ENCODE measurements around the gene MARF1.
"Not testable (repeated sequence)": the region's sequence is repeated elsewhere in the genome, so short reads cannot be mapped to it uniquely, and the experiment has no call there.

Gene MARF1

DNA sequence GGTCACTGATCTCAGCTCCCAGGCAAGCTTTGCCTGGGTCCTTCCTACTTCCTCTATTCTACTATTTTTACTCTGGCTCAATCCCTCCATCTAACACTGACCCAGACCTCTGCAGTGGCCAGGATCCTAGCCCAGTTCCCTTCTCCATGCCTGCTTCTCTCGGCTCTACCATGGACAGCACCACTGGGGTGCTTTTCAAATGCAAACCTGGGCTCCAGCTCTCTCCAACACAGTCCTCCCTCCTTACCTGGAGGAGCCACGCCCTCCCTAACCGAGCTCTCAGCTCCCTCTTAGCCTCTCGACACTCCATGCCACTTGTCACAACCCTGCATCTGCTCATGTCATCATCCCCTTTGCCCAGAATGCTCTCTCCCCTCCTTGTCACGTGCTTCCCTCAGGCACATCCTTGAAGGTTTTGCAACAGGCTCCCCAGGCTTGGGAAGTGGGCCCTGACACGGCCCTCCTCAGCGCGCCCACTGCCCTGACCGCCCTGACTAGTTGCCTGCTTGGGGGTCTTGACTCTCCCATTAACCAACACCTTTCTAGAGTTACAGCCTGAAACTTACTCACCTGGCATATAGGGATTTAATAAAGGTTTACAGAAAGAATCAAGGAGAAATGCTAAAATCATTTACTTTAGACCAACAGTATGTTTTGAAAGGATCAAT is 41.6 kb downstream of the MARF1 start:
- no peak for DNase-seq (ENCODE audit: low read depth)

GRCh38 chr16:15599303-15600070 is 43.5 kb downstream of the MARF1 start:
- DNase-seq (ENCODE audit: low read depth), result no peak

DNA sequence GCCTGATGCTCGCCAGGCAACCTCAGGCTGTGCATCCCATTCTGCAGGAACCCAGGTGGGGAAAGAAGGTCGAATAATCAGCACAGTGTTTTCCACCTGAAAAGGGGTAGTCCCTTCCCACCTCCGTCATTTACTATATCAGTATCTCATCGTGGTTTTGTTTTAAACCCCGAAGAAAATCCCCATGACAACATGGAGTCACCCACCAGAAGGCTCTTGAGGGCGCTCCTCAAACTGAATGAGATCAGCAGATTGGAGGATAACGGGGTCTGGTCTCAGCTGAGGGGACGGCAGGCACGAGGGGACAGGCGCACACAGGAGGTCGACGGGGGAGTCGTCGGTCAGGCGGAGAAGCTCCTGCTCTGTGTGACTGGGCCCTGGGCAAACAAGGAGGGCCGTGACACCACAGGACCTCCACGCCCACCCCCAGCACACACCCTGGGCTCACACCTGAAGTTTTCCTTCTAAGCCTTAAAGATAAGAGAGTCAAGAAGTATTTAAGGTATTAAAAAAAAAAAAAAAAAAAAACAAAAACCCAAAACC is 44.2 kb downstream of the MARF1 start:
- DNase-seq (ENCODE audit: low read depth), result no peak

- no peak for DNase-seq (ENCODE audit: low read depth)
Observed at GRCh38 chr16:15597822-15598647, 44.9 kb downstream of the MARF1 start.

DNA sequence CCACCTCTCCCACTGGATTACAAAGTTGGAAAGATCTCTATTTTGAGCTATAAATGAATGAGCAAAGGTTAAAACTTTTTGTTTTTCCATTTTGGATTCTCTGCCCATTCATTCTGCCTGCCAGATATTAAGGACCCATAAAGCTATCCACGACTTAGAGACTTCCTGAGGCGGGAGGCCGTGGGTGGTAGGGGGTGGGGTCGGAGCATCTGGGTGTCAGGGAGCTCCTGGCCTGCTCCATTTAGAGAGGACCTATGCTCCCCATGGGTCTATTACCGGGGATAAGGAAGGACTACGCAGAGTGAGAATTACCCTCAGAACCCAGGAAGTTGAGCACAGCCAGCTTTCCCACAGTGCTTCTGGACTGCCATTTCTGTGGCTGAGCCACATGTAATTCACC is 45.8 kb downstream of the MARF1 start:
- DNase-seq (ENCODE audit: low read depth), result no peak

DNA sequence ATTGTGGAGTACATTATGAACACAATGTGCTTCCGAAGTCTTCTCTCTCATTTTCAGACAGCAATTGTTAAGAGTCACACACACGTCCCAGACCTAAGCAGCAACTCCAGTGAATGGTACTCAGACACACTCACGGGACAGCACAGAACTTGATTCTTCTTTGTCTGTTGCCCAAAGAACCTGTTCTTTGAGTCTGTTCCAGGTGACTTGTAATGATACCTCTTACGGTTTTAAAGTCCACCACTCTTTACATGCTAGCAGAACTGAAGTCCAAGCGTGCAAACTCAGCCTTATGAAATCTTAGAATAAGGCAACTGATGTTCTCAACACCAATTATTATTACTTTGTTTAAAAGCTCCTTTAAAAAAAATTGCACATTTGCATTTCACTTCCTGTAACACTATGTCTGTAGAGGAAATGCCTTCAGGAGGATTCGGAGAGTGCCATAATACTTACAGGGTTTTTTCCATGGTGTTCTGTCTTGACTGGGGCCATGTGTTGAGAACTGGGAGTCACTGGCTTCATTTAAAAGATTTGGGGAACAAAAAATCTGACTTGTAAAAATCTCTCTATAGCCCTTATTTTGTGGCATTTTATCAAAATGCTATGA is 48.1 kb downstream of the MARF1 start:
- no peak for DNase-seq (ENCODE audit: low read depth)

- DNase-seq (ENCODE audit: low read depth), result no peak
Observed at GRCh38 chr16:15593235-15593634, 49.7 kb downstream of the MARF1 start.

DNA sequence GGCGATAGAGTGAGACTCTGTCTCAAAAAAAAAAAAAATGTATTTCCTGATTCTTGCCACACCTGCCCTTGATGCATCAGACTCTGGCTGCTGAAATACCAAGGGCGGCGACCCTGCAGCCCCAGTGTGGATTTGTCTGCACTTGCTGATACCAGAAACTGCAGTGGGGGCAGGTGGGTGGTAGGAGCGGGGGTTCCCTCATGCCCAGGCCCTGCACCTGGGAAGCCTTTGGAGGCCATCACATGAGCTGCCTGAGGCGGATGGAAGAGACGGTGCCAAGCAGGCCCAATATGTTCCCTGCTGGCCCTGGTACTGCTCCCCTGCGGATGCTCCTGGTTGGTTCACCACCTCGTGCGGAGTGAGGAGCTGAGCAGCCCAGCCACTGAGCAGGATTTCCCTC is 50.6 kb downstream of the MARF1 start:
- no peak for DNase-seq (ENCODE audit: low read depth)

DNA sequence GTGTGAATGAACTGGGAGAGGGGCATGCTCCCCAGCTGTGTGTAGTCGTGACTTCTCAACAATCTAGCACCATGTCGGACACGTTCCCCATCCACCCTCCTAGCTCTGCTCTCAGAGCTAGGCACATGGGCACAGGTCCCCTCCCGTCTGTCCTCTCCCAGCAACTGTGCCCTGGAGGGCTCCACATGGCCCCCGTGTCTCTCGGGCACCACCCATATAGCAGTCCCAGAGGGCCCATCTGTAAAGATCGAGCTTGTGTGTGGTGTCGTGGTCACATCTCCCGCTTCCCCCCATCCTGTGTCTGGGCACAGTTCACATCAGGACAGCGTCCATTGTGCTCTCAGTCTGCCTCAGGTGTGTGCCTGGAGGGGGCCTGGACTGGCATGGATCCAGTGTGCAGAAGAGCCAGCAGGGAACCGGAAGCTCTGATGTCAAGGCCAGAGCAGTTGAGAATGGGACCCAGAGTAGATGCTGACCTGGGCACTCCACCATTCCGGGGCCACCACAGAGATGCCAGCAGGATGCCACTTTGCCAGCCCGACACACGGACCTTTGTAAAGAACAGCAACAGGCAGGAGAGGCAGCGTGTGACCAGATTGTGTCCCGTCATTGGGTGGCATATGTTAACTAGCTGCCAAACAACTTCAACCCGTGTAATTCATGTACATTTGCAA is 55.7 kb downstream of the MARF1 start:
- no peak for DNase-seq (ENCODE audit: low read depth)

GRCh38 chr16:15586716-15587115 is 56.2 kb downstream of the MARF1 start:
- no peak for DNase-seq (ENCODE audit: low read depth)

- DNase-seq (ENCODE audit: low read depth), result no peak
Observed at GRCh38 chr16:15585956-15586355, 57.0 kb downstream of the MARF1 start.

DNA sequence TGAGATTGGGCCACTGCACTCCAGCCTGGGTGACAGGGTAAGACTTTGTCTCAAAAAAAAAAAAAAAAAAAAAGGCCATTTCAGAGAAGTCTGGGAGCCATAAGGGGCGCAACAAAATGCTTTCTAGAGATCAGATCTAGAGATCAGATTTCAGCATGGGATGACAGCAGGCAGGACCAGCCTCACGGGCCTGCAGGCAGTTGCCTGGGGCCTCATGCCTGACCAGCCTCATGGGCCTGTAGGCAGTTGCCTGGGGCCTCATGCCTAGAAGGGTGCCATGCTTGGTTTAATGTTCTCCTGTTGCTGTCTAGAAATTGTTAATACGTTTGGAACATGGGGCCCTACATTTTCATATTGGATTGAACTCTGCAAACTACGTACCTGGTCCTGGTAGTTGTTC is 59.4 kb downstream of the MARF1 start:
- no peak for DNase-seq (ENCODE audit: low read depth)

GRCh38 chr16:15581127-15581815 is 61.7 kb downstream of the MARF1 start:
- no peak for DNase-seq (ENCODE audit: low read depth)

GRCh38 chr16:15578824-15579223 is 64.1 kb downstream of the MARF1 start:
- no peak for DNase-seq (ENCODE audit: low read depth)

DNA sequence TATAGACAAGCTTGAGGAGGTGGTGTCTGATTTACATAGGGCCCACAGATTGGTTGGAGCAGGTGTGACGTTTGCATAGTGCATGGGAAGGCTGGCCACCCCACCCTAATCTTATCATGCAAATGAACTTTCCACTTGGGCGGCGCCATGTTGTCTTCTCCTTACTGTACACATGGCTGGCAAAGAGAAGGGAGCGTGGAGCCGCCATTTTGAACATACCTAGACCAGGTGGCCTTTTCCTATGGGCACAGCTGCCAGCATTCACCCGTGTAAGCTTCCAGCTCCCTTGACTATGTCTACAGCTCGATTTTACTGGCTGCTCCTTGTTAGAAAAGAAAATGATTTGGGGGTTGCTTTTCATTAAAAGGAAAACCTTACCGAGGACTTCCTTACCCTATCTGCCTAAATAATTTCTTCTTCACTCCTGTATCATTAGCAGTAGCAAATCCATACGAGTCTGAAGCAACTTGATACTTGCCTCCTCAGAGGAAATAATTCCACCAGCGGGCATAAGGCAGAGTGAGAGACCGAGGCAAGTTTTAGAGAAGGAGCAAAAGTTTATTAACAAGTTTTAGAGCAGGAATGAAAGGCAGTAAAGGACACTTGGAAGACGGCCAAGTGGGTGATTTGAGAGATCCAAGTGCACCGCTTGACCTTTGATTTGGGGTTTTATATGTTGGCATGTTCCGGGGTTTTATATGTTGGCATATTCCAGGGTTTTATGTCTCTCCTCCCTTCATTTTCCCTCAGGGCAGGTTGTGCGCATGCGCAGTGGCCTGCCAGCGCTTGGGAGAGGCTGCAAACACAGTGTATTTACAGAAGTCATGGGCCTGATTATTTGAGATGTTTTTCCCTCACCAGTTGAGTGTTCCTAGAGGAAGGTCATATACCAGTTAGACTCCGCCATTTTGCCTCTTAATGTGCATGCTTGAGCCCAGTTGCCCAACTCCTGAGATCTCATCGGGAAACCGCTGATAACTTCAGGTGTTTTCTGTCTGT is 65.7 kb downstream of the MARF1 start:
- DNase-seq (ENCODE audit: low read depth), result no peak

- no peak for DNase-seq (ENCODE audit: low read depth)
Observed at GRCh38 chr16:15575293-15576049, 67.5 kb downstream of the MARF1 start.

GRCh38 chr16:15574614-15574948 is 68.4 kb downstream of the MARF1 start:
- no peak for DNase-seq (ENCODE audit: low read depth)

DNA sequence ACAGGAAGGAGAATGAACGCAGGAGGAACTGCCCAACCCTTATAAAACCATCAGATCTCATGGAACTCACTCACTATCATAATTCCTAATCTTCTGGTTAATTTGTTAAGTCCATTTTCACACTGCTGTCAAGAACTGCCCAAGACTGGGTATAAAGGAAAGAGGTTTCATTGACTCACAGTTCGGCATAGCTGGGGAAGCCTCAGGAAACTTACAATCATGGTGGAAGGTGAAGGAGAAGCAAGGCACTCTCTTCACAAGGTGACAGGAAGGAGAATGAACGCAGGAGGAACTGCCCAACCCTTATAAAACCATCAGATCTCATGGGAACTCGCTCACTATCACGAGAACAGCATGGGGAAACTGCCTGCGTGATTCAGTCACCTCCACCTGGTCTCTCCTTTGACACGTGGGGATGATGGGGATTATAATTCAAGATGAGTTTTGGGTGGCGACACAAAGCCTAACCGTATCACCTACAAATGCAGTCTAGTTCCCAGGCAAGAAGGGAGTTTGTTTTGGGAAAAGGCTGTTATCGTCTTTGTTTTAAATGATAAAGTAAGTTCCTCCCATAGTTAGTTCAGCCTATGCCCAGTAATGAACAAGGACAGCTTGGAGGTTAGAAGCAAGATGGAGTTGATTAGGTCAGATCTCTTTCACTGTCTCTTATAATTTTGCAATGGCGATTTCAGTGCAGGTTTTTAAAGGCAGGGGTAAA is 68.9 kb downstream of the MARF1 start:
- not testable (repeated sequence) for DNase-seq (ENCODE audit: low read depth)
